Stimulated activated CD8-positive, alpha-beta memory T cell treated with anti-CD3 and anti-CD28 coated beads, Interleukin-7, amount 100 ng/mL, for 24 hours (primary cell): Measurements from ENCODE around the gene LILRB1.
"Not testable (repeated sequence)": the region's sequence is repeated elsewhere in the genome, so short reads cannot be mapped to it uniquely, and the experiment has no call there.

Experiments
- DNase-seq: peaks from one replicate; pipeline ENCODE4 v3.0.0-alpha.2; 2020; ENCODE audit warnings: low read depth

Gene LILRB1

GRCh38 chr19:54662730-54663129 lies 32.4 kb downstream of the LILRB1 start, which contains the start of gene LILRB4:
LILRB4 (plus strand) TSS chr19:54662985; CDS start chr19:54663034, 49 bp downstream.
- DNase-seq: no peak

DNA sequence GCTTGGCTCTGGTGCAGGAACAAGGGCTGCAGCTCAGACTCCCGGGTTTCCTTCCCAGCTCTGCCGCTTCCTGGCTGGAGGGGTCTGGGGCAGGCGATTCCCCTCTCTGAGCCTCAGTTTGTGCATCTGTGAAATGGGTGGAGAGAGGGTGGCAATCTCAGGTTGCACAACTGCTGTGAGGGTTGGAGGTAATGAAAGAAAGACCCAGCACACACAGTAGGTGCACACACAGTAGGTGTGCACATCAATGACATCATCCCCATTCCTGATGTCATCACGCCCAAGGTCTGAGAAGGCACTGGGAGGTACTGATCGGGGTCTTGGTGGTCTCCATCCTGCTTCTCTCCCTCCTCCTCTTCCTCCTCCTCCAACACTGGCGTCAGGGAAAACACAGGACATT lies 35.2 kb downstream of the LILRB1 start:
- no peak for DNase-seq

DNA sequence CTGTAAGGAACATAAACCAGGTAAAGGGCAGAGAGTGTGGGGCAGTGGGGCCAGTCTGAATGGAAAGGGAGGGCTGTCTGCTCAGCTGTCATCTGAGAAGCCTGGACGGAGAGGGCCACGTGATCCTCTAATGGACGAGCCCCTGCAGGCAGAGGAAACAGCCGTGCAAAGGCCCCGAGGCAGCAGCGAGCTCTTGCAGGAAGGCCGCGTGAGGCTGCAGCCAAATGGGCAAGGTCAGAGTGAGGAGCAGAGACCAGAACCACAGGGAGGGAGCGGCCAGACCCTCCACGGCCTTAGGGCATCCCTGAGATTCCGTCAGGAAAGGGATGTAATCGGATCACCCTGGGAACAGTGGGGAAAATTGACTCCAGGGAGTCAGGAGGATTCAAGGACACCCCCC lies 36.9 kb downstream of the LILRB1 start:
- DNase-seq: no peak

DNA sequence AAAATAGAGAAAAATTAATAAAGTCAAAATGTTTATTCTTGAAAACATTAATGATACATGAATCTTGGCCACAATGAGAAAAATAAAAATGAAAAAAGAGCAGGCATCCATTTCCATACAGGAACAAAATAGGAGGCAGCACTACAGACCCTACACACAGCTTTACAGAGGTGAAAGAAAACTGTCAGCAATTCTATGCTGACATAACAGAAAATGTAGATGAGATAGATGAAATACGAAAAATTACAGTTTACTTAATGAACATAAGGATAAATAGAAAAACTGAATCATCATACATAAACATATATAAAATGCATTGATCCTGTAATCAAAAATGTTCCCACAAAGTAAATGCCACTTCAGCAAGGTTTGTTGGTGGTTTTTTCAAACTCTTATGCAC lies 38.1 kb downstream of the LILRB1 start:
- DNase-seq: no peak

- DNase-seq: no peak
Observed at GRCh38 chr19:54670576-54671357, 40.5 kb downstream of the LILRB1 start.

GRCh38 chr19:54673222-54673621 lies 42.9 kb downstream of the LILRB1 start:
- DNase-seq: no peak

DNA sequence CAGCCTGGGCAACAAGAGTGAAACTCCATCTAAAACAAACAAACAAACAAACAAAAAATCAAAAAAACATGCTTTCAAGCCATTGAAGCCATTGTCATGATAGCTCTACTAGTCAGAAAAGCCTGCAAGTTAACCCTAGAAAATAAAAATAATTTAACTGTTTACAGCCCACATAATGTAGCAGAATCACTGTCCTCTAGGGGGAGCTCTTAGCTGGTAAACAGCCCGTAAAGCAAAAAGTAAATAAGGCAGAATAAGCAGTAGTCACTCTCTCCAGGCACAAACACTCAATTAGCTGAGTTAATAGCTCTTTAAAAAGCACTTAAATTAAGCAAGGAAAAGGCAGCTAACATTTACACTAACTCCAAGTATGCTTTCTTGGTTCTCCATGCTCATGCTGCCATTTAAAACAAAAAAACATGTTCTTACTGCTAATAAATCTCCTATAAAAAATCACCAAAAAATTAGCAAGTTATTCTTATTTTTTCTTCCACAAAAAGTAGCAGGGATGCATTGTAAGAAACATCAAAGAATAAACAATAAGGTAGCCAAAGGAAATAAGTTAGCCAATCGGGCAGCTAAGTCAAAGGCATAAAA lies 43.8 kb downstream of the LILRB1 start:
- no peak for DNase-seq

- not testable (repeated sequence) for DNase-seq
Observed at GRCh38 chr19:54676210-54676834, 46.0 kb downstream of the LILRB1 start.

DNA sequence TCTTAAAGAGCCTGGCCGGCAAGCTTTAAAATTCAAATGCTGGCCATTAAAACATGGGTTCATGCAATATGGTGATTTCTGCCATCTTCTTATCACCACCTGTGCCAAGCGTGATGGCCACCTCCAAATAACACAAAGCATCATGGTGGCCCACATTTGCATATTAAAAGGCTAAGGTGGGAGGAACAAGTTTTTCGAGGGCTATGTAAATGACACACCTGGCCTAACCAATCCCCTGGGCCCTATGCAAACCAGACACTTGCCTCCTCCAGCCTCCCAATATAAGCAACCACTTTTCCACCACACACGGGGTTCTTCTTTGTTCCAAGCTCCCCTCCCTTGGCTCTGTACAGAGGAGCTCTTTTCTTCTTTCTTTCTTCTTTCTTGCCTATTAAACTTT lies 46.9 kb downstream of the LILRB1 start:
- no peak for DNase-seq

- not testable (repeated sequence) for DNase-seq
Observed at GRCh38 chr19:54681596-54681995, 51.3 kb downstream of the LILRB1 start.

DNA sequence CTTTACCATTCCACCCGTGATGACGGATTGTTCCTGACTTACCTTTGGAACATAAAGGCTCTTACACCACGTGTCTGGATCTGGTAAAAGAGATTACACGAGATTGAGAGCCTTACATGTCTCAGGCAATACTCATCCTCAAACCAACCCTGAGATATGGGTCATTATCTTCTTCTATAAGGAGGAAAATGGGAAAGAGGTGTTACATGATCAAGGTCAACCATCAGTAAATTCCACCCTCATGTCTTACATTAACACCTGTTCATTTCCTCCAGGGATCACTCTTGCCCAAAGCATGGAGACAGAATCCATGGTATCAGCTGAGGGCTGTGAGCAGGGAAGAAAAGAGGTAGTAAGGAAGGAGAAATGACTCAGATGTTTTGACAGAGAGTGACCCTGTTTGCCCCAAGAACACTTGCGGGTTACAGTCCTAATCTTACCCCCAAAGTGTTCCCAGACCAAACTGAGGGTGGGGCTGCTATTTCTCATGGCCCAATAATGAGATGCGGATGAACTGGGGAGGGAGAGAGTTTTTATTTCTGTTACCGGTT lies 52.1 kb downstream of the LILRB1 start:
- DNase-seq: no peak

DNA sequence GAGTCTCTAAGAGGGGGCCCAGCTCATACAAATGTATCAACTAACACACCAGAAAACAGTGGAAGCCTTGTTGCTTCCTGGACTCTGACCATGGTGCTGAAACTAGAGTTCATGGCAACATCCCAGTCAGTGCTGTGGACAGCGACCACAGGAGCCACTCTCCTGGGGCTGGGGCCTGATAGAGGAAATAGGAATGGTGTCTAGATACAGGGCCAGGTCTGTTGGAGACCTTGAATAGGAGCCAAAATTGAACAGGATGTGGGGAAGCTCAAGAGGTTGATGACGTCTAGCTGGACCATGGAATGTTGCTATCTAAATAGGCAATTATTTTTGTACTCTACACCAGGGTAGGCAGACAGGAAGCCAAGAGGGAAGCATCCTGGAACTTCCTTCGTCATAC lies 54.2 kb downstream of the LILRB1 start:
- DNase-seq: no peak
